Activated CD4-positive, alpha-beta T cell treated with anti-CD3 and anti-CD28 coated beads, Interleukin-2, amount 50 U/mL, for 1 hour (primary cell): ENCODE results near the gene ADARB1.

Experiments used
- DNase-seq: peaks from one replicate; pipeline ENCODE4 v3.0.0-alpha.2; 2020

The ADARB1 gene

GRCh38 chr21:45079351-45079750 is 5.0 kb downstream of the ADARB1 start:
- no peak for DNase-seq

- DNase-seq: no peak
Measured at GRCh38 chr21:45080232-45080631, 5.9 kb downstream of the ADARB1 start.

DNA sequence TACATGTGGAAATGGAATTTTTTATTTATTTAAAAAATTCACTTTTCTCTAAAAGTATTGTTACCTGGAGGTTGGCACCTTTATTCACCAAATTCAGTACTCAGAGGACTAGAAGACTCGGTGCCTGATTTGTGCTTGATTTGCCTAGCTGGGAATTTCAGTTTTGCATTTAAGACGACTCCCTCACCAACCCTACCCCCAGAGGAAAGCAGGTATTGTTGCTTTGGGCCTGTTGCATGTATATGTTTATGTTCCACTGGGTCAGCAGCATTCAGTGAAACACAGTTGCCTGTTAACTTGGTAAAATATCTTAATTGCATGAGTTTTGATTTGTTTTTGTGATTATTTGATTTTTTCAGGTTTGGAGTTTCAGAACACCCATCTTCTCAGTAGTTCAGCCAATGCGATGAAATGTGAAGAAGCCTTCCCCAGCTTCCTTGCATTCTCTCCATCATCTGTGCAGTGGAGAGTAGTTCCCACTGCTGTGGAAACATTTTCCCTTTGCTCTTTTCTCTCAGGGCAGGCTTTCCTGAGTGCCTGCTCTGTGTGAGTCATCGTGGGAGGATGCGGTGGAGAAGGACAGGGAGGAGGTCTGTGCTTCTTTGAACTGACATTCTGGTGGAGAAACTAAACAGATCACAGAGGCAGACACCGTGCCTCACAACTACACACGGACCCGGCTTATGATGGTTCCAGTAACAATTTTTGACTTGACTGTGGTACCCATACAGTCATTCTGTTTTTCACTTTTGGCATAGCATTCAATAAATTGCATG is 6.4 kb downstream of the ADARB1 start:
- DNase-seq: peak; percentile 40

DNA sequence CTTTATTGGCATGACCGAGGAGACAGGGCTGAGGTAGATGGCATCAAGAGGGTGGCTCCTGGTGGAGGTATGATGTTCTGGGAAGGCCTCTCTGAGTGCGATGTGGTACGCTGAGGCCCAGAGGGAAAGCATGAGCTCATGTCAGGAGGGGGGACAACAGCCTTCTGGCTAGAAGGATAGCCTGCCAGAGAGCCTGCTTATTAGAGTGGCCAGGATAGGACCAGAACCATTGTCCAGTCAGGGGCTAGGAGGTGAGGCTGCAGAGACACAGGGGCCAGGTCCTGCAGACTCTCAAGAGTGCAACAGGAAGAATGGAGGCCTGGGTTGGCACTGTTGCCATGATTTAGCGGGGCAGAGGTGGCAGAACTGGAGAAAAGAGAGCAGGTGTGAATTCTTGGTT is 7.3 kb downstream of the ADARB1 start:
- DNase-seq: no peak

DNA sequence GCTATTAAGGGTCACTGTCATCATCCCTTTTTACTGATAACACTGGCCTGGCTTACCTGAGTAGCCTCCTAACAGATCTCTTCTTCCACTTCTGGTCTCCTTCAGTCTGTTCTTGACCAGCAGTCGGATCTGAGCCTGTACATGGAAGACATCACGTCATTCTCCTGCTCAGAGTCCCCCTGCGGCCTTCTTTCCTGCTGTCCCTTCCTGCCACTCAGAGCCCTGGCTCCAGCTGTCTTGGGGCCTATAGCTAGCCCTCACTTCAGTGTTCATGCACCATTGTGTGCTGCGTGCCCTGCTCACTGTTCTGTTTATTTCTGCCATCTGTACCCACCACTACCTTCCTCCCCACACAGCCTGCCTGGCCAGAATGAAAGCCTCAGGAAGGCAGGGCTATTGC is 8.4 kb downstream of the ADARB1 start:
- no peak for DNase-seq

GRCh38 chr21:45084121-45084520 is 9.7 kb downstream of the ADARB1 start:
- DNase-seq: no peak

GRCh38 chr21:45084881-45085536 is 10.6 kb downstream of the ADARB1 start:
- no peak for DNase-seq

DNA sequence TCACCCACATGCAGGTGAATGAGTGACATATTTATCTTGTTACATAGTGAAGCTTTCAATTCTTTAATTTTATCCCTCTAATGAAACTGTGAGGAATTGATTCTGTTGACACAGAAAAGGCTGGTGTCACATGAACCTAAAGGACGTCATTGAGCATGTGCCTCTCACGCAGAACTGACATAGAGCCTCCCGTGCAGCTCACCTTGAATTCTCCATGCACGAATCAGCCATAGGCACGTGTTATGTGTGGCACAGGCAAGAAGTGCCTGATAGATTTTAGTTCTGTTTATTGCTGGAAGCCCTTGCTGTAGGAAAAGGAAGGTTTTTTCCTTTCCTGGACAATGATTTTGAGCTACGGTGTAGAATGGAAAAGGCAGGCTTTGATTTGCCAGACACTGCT is 11.3 kb downstream of the ADARB1 start:
- DNase-seq: no peak

- no peak for DNase-seq
Measured at GRCh38 chr21:45086337-45086958, 12.1 kb downstream of the ADARB1 start.

- no peak for DNase-seq
Measured at GRCh38 chr21:45087022-45087823, 12.8 kb downstream of the ADARB1 start.

- no peak for DNase-seq
Measured at GRCh38 chr21:45088116-45088515, 13.7 kb downstream of the ADARB1 start.

DNA sequence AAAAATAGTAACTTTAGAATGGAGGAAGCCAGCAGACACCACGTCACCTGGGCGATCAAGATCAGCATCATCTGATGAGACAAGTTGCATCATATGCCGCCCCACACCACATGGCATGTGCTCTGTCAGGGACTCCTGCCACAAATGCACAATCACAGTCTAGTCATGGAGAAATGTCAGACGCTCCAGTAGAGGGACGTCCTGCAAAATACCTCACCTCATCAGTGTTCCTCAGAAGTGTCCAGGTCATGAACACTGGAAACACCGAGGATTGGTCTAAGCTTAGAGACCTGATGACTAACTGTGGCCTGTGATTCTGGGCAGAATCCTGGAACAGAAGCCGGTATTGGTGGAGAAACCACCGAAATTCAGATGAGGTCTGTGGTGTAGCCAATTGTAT is 14.3 kb downstream of the ADARB1 start:
- no peak for DNase-seq

GRCh38 chr21:45089964-45090363 is 15.6 kb downstream of the ADARB1 start:
- DNase-seq: no peak

DNA sequence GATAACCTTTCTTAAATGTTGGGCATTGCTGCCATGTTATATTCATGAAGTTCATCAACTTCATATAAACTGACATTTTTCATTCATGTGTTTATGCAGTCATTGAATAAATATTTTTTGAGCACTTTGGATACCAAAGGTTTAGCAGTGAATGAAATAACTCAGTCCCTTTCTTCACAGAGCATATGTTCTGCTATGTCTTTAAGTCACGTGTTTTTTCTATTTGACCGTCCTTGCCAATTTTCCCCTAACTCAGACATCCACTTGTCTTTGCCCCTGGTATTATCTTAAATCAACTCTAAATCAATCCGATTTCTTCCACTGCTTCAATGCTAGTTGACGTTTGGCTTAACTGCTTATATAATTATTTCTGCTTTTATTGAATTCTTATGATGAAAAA is 16.6 kb downstream of the ADARB1 start:
- DNase-seq: no peak

DNA sequence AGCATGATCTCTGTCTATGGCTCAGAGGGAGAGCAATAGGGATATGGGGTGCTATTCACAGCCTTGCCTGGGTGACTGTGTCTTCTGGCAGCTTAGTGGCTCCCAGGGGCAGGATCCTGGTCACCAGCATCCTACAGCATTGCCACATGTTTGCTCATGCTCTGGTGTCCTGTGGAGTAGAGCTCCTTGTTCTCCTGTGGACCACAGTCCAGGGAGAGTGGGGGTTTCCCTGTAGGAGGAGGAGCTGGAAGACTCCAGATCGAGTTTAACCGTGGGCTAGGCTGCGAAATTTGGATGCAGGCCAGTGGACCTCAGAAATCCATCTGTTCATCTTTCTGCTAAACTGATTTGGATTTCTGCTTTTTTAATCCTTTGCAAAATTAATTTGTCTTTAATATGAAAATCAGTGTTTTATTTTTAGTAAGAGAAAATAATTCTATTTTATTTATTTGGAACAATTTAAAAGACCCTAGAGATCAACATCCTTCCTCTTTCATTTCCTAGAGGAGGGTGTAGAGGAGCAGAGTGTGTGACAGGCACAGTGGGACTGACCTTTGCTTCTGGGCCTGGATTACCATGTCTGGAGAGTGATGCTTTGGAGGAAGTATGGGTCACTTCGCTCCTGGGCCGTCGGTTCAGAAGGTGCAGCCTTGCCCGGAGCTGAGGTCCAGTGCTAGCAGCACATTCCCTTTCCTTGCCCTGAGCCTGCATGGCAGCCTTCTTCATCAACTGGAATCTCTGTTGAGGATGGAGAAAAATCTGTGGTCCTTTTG is 17.4 kb downstream of the ADARB1 start:
- DNase-seq: no peak

DNA sequence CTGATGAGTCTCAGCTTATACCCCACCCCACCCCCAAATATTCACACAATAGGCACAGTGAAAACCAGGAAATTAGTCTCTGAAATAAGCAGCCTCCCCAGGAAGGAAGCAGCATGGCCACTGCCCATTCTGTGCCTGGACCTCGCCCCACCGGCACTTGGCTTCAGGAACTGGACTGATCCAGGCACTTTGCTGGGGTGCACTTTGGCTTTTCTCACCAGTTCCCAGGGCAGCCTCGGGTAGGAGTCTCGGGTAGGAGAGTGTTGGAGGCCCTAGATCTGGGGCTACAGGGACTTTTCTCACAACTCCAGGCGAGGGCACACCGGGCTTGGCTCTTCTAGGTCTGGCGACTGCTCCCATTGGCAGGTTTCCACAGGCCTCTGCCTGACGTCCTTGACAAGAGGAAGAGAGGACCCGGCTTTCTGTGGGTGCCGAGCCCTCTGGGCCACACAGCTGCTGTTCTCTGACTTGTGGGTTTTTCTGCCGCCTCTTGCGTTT is 18.7 kb downstream of the ADARB1 start:
- DNase-seq: no peak

DNA sequence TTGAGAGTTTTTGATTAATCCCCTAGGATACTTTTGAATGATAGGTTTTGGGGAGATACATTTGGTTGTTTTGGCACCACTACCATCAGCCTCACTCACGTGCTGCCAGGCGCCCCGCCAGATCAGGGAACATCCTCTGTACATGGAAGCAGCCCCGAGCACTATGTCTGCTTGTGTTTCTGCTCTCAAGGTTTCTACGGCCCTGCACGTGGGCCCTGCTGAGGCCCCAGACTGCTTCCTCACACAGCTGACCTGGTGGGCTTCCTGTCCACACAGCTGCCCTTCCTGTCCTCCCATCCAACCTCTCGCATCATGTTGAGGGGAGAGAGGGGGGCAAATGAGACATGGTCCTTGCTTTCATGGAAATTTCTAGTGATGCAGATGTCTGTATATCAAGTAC is 20.0 kb downstream of the ADARB1 start:
- no peak for DNase-seq

DNA sequence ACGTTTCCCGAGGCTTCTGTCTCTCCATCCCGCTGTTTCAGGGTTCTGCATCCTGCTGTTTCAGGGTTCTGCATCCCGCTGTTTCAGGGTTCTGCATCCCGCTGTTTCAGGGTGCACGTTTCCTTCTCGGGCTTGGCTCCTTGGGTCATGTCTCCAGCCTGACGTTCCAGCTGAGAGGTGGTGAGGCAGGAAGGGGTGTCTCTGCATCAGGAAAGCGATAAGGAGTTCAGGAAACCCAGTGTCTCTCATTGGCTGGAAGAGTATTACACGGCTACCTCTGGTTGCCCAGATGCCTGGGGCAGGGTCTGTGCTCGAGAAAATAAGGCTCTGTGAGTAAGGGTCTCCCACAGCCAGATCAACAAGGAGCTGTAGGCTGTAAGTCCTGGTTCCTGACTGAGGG is 21.1 kb downstream of the ADARB1 start:
- no peak for DNase-seq

DNA sequence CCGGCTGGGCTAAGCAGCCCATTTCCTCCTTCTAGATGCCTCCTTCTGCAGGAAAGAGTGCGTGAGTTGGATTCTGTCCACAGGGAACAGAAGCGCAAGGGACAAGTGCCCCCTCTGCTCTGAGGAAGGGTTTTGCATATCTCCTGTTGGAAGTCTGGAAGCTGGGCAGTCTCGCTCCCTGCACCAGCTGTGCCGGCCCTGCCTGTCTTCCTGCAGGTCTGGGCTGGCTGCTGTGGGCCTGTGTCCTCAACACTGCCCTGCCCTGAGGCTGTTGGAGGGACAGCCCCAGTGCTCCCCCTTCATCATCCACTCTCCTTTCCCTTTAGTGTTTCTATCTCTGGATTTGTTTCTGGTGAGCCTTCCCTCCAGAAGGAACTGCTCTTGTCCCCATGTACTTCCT is 21.8 kb downstream of the ADARB1 start:
- DNase-seq: no peak

DNA sequence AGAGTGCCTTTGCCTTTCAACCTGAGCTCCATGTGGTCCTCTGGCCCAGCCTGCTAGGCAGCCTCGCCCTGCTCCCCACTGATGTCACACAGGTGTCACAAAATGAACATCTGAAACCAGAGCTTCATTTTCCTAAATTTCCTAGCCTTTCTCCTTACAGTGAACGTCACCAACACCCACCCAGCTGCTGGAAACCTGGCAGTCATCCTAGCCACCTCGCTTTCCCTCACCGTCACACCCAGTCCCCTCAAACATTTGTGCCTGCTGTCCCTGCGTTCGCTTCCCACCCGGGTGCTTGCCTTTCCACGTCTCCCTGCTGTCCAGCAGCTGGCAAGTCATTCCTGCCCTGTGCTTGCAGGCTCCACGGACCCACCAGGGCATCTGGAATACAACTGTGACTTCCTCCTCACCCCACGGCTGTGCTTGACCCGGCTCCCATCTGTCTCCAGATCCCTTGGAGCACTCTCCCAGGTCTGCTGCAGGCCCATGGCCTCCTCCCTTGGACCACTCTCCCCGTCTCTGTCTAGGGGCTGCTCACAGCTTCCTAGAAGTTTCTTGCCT is 23.5 kb downstream of the ADARB1 start:
- DNase-seq: no peak

- no peak for DNase-seq
Measured at GRCh38 chr21:45098867-45099266, 24.5 kb downstream of the ADARB1 start.

GRCh38 chr21:45099571-45099970 is 25.2 kb downstream of the ADARB1 start:
- DNase-seq: no peak
